SK-N-MC (cell line): Measurements from ENCODE around the gene BSDC1.
"Not testable (repeated sequence)": the region's sequence is repeated elsewhere in the genome, so short reads cannot be mapped to it uniquely, and the experiment has no call there.

ENCODE experiments used
- DNase-seq: peaks from one replicate; pipeline ENCODE4 v3.0.0-alpha.2; 2011; ENCODE audit warnings: low read depth, low spot score
- H3K27ac ChIP-seq: fragments of 200-600 bp; sonication (generic); 2 replicates; pipeline ENCODE4 v1.5.1; 2016; ENCODE audit warnings: mixed run types
- H3K36me3 ChIP-seq: fragments of 200-600 bp; sonication (generic); 2 replicates; pipeline ENCODE4 v1.6.1; 2017; ENCODE audit warnings: antibody characterized with exemption, low read length, mixed read lengths; ENCODE audit not compliant: insufficient read depth
- H3K4me3 ChIP-seq: fragments of 200-600 bp; sonication (generic); 2 replicates; pipeline ENCODE4 v1.5.1; 2016
- H3K9ac ChIP-seq: fragments of 200-600 bp; sonication (generic); 2 replicates; pipeline ENCODE4 v1.8.0; 2017; ENCODE audit warnings: mixed run types, mixed read lengths; ENCODE audit not compliant: insufficient read length
- H3K9me3 ChIP-seq: fragments of 200-600 bp; sonication (generic); 2 replicates; pipeline ENCODE4 v1.6.1; 2017; ENCODE audit warnings: low read depth, mild to moderate bottlenecking, antibody characterized with exemption, low read length, moderate library complexity, mixed read lengths
- EZH2 ChIP-seq: fragments of 200-600 bp; sonication (generic); IDR thresholded peaks from one replicate; pipeline ENCODE4 v1.6.1; 2017; ENCODE audit warnings: antibody characterized with exemption
- FOXP2 ChIP-seq: optimal IDR thresholded peaks from 2 replicates; pipeline ENCODE3; 2011; ENCODE audit warnings: mild to moderate bottlenecking, moderate library complexity; ENCODE audit not compliant: insufficient read depth; ENCODE audit errors: extremely low read length, control extremely low read depth
- POLR2AphosphoS5 ChIP-seq: IDR thresholded peaks from 2 replicates; pipeline ENCODE4 v1.6.1; 2012; ENCODE audit warnings: mild to moderate bottlenecking, low read depth, low read length, borderline replicate concordance

Gene BSDC1

GRCh38 chr1:32398401-32398800, 4.2 kb upstream of the BSDC1 start:
- no peak overlapping the region for H3K27ac ChIP-seq
- no peaks in the 10 kb centered on the region for H3K9me3 ChIP-seq
- no peak overlapping the region for H3K9ac ChIP-seq
- TF ChIP-seq EZH2 (no peak), FOXP2 (no peak), POLR2AphosphoS5 (no peak)
- no peak overlapping the region for H3K4me3 ChIP-seq
- DNase-seq: no peak
- H3K36me3 ChIP-seq: no peaks in the 10 kb centered on the region

- not testable (repeated sequence) for DNase-seq, H3K9me3 ChIP-seq
Observed at GRCh38 chr1:32396524-32396923, 2.3 kb upstream of the BSDC1 start.

GRCh38 chr1:32394890-32395432, 720 bp upstream of the BSDC1 start:
- Histone ChIP-seq H3K9me3 (no peaks in the 10 kb centered on the region), H3K36me3 (peaks cover 11% of the 10 kb centered on the region), H3K9ac (peak overlapping the region; percentile 81), H3K27ac (peak overlapping the region; percentile 57; the same call in 1 of the 2 replicates), H3K4me3 (peak overlapping the region; percentile 97)
- TF ChIP-seq EZH2 (no peak), POLR2AphosphoS5 (no peak), FOXP2 (no peak)
- no peak for DNase-seq

More at GRCh38 chr1:32396524-32396923, 2.3 kb upstream of the BSDC1 start:
- H3K9ac ChIP-seq, H3K27ac ChIP-seq, H3K4me3 ChIP-seq, H3K36me3 ChIP-seq: not testable (repeated sequence)

- H3K36me3 ChIP-seq: peaks cover 13% of the 10 kb centered on the region
- peak overlapping the region; percentile 97 for H3K4me3 ChIP-seq
- H3K27ac ChIP-seq: peak overlapping the region; percentile 65; the same call in 1 of the 2 replicates
- no peak for DNase-seq
- H3K9ac ChIP-seq: peak overlapping the region; percentile 93
- TF ChIP-seq EZH2 (no peak), POLR2AphosphoS5 (no peak), FOXP2 (no peak)
- no peaks in the 10 kb centered on the region for H3K9me3 ChIP-seq
Observed at GRCh38 chr1:32393832-32394140, 455 bp downstream of the BSDC1 start.

- TF ChIP-seq POLR2AphosphoS5 (no peak), EZH2 (no peak), FOXP2 (no peak)
- Histone ChIP-seq H3K4me3 (peak overlapping the region; percentile 97), H3K9me3 (no peaks in the 10 kb centered on the region), H3K27ac (no peak overlapping the region), H3K9ac (peak overlapping the region; percentile 93), H3K36me3 (peaks cover 13% of the 10 kb centered on the region)
- no peak for DNase-seq
Observed at GRCh38 chr1:32393136-32393535, 1.1 kb downstream of the BSDC1 start.

- Histone ChIP-seq H3K9me3 (no peaks in the 10 kb centered on the region), H3K27ac (no peak overlapping the region), H3K36me3 (peaks cover 13% of the 10 kb centered on the region), H3K4me3 (no peak overlapping the region), H3K9ac (no peak overlapping the region)
- TF ChIP-seq FOXP2 (no peak), EZH2 (no peak), POLR2AphosphoS5 (no peak)
- no peak for DNase-seq
Observed at GRCh38 chr1:32392325-32392724, 1.9 kb downstream of the BSDC1 start.

- Histone ChIP-seq H3K9me3 (no peaks in the 10 kb centered on the region), H3K9ac (no peak overlapping the region), H3K4me3 (no peak overlapping the region), H3K36me3 (peaks cover 21% of the 10 kb centered on the region), H3K27ac (no peak overlapping the region)
- TF ChIP-seq EZH2: no peak
- no peak for TF ChIP-seq POLR2AphosphoS5
- no peak for DNase-seq
Observed at GRCh38 chr1:32390904-32391870, 3.1 kb downstream of the BSDC1 start.

GRCh38 chr1:32388641-32389040, 5.6 kb downstream of the BSDC1 start:
- TF ChIP-seq POLR2AphosphoS5: no peak
- Histone ChIP-seq H3K36me3 (peaks cover 36% of the 10 kb centered on the region), H3K9me3 (no peaks in the 10 kb centered on the region), H3K9ac (no peak overlapping the region), H3K27ac (no peak overlapping the region), H3K4me3 (no peak overlapping the region)
- DNase-seq: no peak
